Uterus (tissue), 2 donors: ENCODE results near the gene MACROH2A1.

Source experiments
- CTCF ChIP-seq, 4 experiments: fragments of 200-600 bp in 2 of 4; fragments of 450-650 bp in 2 of 4; sonication (generic) in 2 of 4; IDR thresholded peaks; one replicate each; pipeline ENCODE4 v1.5.1; 2016 to 2019; ENCODE audit warnings: antibody characterized with exemption in 4 of 4, mild to moderate bottlenecking in 2 of 4, moderate library complexity in 1 of 4
- POLR2A ChIP-seq, 2 donors: fragments of 450-650 bp; IDR thresholded peaks; one replicate each; pipeline ENCODE4 v1.6.1; 2016; ENCODE audit warnings: antibody characterized with exemption in 2 of 2, mild to moderate bottlenecking in 1 of 2, moderate library complexity in 1 of 2

- TF ChIP-seq CTCF (IDR thresholded peaks at IDR 0.05) = no peak
- no peak for TF ChIP-seq POLR2A (IDR thresholded peaks at IDR 0.05)
These were observed 50.1 kb downstream of the MACROH2A1 start for GRCh38 chr5:135348918-135349317.
